ENCODE results near the gene SULF2.

The SULF2 gene

DNA sequence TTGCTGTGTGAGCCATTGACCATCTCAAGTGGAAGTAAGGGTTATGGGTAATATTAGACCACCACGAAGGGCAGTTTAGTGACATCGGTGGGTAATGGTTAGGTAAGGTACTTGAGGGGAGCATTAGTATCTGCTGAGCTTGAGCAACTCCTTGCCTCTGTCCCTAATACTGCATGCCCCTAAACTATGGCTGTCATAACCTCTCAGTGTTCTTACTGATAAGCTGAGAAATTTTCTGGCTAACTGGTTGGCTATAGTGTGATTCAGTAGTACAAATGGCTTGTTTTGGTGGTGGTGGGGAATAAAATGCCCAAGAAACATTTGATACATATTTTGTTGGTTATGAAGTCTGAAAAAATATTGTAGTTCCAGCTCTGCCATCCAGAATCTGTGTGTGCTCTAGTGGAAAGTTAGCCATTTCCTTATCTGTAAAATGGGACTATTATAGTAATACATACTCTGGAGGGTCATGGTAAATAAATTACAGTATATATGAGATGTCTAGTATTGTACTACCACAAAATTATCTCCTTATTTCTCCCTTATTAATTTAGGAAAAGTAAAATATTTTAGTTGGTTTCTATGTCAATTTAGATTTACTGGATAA is 170.5 kb downstream of the SULF2 start:
- Mint-ChIP-seq H3K4me1 (peaks cover 56% of the 10 kb centered on the region), H3K36me3 (peaks cover 38% of the 10 kb centered on the region), H3K27me3 (no peaks in the 10 kb centered on the region), H3K9me3 (no peaks in the 10 kb centered on the region), H3K4me3 (no peak overlapping the region), H3K27ac (peak overlapping the region; percentile 46)
- no peak for ATAC-seq

GRCh38 chr20:47612670-47613069 is 172.6 kb downstream of the SULF2 start:
- H3K27ac Mint-ChIP-seq = peak overlapping the region; percentile 85
- no peak for ATAC-seq
- H3K36me3 Mint-ChIP-seq = peaks cover 44% of the 10 kb centered on the region
- no peaks in the 10 kb centered on the region for H3K9me3 Mint-ChIP-seq
- H3K27me3 Mint-ChIP-seq = no peaks in the 10 kb centered on the region
- H3K4me1 Mint-ChIP-seq = peaks cover 53% of the 10 kb centered on the region
- H3K4me3 Mint-ChIP-seq = no peak overlapping the region

DNA sequence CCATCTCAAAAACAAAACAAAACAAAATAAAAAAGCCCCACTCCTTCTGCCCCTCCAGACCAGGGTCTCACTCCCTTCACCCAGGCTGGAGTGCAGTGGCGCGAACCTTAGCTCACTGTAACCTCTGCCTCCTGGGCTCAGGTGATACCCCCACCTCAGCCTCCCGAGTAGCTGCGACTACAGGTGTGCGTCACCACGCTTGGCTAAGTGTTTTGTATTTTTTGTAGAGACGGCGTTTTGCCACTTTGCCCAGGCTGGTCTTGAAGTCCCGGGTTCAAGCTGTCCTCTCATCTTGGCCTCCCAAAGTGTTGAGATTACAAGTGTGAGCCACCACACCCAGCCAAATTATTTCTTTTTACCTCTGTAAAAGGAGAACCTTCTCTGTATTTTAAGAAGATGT is 173.5 kb downstream of the SULF2 start:
- peak overlapping the region; percentile 85 for H3K27ac Mint-ChIP-seq
- no peaks in the 10 kb centered on the region for H3K9me3 Mint-ChIP-seq
- peaks cover 48% of the 10 kb centered on the region for H3K36me3 Mint-ChIP-seq
- ATAC-seq = no peak
- no peak overlapping the region for H3K4me3 Mint-ChIP-seq
- no peaks in the 10 kb centered on the region for H3K27me3 Mint-ChIP-seq
- peaks cover 54% of the 10 kb centered on the region for H3K4me1 Mint-ChIP-seq

- Mint-ChIP-seq H3K4me1 (peaks cover 61% of the 10 kb centered on the region), H3K36me3 (peaks cover 48% of the 10 kb centered on the region), H3K27ac (peak overlapping the region; percentile 85), H3K9me3 (no peaks in the 10 kb centered on the region), H3K27me3 (no peaks in the 10 kb centered on the region), H3K4me3 (no peak overlapping the region)
- ATAC-seq = no peak
Measured at GRCh38 chr20:47610945-47611250, 174.4 kb downstream of the SULF2 start.

GRCh38 chr20:47610247-47610944 is 174.9 kb downstream of the SULF2 start:
- H3K27ac Mint-ChIP-seq = peak overlapping the region; percentile 85
- ATAC-seq = peak; percentile 91
- H3K4me3 Mint-ChIP-seq = peak overlapping the region; percentile 23
- no peaks in the 10 kb centered on the region for H3K27me3 Mint-ChIP-seq
- peaks cover 53% of the 10 kb centered on the region for H3K36me3 Mint-ChIP-seq
- H3K9me3 Mint-ChIP-seq = no peaks in the 10 kb centered on the region
- peaks cover 66% of the 10 kb centered on the region for H3K4me1 Mint-ChIP-seq

DNA sequence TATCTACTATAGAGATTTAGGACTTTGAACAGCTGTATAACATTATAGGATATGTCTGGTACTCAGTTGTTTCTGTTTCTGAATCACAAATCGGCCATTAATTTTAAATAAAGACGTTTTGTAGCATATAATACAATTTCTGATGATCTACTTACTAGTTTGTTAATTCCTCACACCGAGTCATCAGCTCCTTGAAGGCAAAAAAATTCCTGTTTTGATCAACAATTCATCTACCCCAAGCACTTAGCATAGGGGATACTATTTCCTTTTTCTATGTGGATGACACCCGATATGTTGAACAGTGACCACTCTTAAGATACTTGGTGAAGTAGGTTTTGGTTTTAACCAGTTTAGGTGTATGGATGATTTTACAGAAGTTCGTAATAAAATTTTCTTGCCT is 176.3 kb downstream of the SULF2 start:
- Mint-ChIP-seq H3K4me1 (peaks cover 68% of the 10 kb centered on the region), H3K27ac (peak overlapping the region; percentile 37), H3K4me3 (no peak overlapping the region), H3K36me3 (peaks cover 48% of the 10 kb centered on the region), H3K9me3 (no peaks in the 10 kb centered on the region), H3K27me3 (no peaks in the 10 kb centered on the region)
- no peak for ATAC-seq

Data from stimulated activated memory B cell treated with anti-CD40 and anti-IgM and Interleukin-4, amounts not matched to agents 10 μg/mL and 1 μg/mL and 100 μg/mL, for 72 hours (primary cell).